GM19452 (cell line): ENCODE data around the gene CST6.
A peak's percentile ranks its signal among the peaks of the same experiment; 100 is the strongest.

Experiments used
- ATAC-seq: cut with Tn5 transposase; IDR thresholded peaks from one replicate; pipeline ENCODE4 v1.9.1; 2021; ENCODE audit not compliant: unreplicated experiment

The CST6 gene

DNA sequence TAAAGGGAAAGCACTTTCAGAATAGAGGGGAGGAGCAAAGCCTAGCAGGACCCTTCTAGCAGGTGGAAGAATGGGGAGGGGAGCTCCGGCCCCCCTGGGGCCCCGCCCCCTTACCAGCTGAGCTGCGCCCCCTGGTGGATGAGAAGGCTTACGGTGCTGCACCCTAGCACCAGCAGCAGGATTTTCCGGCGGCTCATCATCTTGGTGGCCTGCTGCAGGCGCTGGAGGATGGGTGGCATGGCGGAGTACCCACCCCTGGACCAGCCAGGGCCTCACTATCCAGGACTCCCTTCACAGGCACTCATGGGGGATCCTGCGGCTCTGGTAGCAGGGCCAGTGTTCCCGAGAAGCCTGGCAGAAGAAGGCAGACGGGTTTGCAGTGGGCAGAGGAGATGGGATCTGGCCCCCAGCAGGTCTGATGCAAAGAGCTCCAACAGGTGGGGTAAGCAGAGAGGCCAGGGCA, 33.4 kb downstream of the CST6 start:
- peak; percentile 58 for ATAC-seq

DNA sequence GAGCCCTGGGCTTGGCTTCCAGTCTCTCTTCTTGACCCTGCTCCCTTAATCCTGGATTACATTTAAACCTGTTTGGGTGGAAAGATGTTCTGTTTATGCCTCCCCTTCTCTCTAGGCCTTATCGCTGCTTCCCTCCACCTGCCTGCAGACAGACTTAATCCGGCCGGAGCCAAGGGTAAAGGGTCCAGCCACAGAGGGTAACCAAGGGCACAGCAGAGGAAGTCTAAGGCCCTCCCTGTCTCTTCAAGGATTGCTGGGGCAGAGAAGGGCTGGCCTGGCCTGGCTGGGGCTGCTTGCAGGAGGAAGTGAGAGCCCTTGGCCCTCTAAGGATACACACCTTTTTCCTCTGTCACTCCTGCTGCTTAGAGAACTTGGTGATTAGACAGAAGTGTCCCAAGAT, 35.1 kb downstream of the CST6 start:
- ATAC-seq = no peak

DNA sequence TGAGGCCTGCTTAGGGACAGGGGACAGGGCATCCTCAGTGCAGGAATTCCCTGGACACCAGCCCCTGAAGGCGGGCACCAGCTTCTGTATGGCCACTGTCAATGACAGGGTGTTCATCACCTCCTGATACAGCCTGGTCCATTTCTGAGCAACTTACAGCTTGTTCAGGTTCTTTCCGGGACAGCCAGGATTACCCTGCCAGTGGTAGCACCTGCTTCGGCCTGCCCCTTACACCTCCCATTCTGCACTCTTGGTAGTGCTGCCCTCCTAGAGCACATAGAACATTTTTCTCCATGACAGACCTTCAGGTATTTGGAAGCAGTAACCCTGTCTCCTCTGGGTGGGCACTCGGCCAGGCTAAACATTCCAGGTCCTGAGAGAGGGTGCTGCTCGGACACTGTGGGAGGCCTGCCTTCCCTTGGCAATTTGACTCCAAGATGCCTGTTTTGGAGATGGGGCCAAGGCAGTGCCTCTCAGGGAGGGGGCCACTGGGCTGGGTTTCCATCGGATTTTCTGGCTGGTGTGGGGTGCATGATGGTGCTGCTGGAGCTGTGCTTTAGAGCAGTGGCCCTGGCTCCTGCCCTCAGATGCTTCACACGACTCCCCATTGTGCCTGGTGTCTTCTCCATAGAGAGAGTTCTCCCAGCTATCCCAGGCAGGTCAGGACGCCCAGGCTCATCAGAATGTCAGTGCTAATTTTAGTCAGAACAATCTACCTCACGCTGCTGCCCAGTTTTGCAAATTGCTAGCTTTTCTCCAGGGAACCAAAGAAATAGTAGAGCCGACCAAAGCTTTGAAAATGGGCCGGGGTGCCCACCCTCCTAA, 35.9 kb downstream of the CST6 start:
- no peak for ATAC-seq

DNA sequence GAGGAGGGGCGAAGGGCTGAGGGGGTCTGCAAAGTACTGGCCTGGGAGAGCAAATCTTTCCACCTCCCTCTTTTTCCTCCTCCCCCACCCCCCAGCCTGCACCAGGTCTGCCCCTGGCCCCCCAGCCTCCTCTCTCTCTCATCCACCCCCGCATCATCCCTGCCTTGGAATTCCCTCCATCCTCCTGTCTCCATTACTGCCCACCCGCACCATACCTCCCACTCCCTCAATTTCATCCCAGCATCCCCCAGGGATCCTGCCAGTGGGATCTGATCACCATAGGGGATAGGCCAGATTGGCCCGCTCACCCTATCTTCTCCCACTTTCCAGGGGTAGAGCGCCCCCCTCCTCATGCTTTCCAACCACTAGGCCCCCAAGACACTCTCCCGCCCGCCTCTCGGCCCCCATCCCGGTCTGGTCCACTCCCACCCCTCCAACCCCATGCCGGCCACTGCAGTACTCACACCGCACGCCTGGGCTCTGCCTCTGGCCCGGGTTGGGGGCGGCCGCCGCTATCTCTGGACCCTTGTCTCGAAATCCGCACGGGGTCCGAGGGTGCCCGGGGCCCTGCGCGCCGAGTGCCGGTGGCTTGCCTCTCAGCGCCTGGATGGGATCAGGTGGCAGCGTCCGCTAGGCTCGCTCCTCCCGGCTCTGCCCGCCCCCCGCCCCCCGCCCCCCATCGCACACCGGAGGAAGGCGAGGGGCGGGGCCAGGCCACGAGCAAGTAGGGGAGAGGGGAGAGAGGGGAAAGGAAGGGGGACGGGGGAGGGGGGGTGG, 36.9 kb downstream of the CST6 start, which contains the start of gene GAL3ST3:
GAL3ST3 (minus strand) TSS at position 615 of the 777 bp plus-strand sequence. CDS start 3,746 bp downstream, outside the sequence.
- no peak for ATAC-seq

DNA sequence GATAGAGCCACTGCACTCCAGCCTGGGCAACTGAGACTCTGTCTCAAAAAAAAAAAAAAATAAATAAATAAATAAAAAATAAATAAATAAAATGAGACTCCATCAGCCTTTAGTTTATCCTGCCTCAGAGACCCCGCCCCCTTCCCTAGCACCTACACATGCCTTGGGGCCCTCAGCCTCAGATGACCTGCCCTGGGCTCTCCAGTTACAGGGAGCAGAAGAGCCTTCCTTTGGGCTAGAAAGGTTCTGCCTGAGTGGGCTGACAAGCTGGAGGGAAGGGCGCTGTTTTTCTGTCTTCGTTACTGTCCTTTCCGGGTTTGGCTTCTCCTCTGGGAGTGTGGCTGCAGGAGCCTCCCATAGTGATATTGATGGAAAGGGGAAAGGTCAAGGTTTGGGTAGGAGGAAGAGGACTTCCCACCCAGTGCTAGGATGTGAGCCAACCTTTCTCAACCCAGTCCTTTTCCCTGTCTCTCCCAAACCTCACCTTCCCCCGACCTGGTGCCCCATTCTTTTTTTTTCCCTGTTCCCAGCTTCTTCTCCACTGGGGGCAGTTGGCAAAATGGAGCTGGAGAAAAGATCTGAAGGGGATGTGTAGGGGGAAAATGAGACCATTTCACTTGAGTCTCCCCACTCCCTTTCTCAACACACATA, 38.9 kb downstream of the CST6 start:
- ATAC-seq = no peak

DNA sequence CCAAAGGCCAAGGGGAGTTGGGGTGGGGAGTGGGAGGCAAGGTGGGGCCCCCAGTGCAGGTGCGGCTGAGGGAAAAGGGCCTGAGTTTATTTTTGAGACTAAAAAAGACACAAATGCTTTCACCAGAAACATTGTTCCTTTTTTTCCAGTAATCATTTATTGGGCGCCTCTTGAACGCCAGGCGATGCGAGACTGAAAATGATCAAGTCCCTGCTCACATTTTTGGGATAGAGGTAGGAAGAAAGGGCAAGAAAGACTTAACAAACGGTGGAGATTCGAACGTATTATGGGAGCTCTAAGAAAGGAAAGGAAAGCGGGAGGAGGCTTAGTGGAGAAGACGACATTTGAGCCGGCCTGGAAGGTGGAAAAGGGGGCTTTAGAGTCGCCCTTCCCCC, 39.6 kb downstream of the CST6 start:
- ATAC-seq = no peak

DNA sequence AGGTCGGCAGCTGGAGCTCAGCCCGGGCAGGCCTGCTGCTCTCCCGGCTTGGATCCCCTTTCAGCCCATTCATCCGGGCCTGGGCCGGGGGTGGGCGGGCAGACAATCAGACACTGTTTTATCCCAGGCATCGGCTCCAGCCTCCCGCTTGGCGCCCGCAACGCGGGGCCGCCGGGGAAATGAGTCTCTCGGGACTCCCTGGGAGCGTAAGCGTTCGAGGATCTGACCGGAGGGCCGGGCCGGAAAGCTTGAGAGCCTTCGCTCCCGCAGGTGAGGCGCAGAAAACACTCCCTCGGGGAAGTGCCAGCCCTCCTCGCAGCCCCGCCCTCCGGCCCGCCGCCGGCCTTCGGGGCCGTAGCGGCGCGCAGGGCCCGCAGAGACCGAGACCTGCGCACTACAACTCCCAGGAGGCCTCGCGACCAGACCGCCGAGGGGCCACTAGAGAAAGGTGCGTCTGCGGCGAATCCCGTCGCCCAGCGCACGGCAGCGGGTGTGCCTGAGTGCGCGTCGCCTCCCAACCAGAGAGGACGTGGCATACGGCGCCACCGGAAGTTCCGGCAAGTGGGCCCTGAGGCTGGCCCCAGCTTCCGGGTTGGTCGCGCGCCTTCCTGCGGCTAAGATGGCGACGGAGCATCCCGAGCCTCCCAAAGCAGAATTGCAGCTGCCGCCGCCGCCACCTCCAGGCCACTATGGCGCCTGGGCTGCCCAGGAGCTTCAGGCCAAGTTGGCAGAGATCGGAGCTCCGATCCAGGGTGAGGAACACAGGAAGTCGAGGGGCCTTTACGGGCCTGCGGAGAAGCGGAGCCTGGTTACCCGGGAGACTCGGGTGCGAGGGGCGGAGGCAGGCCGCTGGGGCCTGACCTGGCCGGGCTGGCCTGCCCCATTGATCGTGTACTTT, 40.2 kb downstream of the CST6 start, which contains the start of gene SF3B2:
SF3B2 (plus strand) TSS at position 599 of the 898 bp plus-strand sequence; CDS start at position 620, 21 bp downstream.
- ATAC-seq = peak; percentile 94

DNA sequence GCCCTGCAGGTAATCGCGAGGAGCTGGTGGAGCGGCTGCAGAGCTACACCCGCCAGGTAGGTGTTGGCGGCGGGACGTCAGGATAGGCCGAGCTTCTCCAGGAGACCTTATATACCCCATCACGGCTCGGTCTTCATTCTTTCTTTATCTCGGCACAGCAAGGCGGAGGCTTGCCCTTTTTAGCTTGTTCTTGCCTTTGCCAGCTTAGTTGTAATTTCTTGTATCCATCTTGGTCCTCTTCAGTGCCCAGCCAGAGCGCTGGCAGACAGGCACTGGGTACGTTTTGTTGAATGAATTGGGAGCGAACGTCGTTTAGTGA, 40.8 kb downstream of the CST6 start:
- ATAC-seq = no peak

DNA sequence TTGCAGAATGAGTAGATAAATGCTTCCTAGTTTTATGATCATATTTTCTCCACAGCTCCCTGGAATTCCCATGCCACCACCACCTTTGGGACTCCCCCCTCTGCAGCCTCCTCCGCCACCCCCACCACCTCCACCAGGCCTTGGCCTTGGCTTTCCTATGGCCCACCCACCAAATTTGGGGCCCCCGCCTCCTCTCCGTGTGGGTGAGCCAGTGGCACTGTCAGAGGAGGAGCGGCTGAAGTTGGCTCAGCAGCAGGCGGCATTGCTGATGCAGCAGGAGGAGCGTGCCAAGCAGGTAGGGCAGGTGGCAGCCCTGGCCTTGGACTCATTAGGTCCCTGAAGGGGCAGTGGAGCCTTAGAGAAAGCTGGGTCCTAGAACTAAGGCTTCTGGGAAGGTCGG, 43.2 kb downstream of the CST6 start:
- ATAC-seq = no peak

DNA sequence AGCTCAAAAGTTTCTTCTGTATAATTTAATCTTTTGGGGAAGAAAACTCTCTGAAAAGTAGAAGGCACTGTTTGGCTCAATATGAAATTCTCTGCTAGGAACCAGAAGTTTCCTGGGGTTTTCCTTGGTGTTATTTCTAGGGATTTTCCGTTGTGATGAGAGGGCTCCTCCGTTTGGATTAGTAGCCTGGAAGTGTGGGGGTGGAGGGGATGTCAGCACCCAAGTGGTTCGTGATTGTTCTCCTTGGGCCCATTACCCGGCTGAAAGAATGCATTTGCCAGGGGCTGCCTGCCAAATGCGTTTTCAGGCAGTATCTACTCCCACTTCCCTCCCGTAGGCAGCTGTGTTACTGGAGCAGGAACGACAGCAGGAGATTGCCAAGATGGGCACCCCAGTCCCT, 44.7 kb downstream of the CST6 start:
- no peak for ATAC-seq

DNA sequence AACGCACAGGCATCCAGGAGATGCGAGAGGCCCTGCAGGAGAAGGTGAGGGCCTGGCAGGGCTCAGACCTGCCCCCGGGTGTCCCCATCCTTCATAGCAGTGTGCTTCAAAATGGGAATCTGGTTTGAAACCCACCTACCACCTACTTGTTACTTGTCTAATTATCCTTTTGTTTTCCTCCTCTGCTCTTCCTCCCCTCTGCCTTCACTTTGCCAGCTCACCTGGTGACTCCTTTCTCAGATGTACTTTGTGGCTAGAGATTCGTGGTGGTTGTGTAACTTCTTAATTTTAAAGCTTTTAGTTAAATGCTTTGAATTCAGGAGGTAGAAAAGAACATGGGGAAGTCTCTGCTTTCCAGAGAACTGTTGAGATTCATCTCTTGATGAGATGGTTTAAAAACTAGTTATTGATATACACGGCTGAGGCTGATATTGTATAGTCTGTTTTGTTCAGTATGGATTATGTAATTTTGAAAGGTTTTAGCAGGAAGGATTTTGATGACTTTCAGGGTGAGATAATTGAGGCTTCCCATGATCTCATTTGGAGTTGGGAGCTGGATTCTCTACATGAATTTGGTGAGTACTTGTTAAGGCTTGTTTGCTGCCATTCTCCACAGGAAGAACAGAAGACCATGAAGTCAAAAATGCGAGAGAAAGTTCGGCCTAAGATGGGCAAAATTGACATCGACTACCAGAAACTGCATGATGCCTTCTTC, 48.3 kb downstream of the CST6 start:
- no peak for ATAC-seq

DNA sequence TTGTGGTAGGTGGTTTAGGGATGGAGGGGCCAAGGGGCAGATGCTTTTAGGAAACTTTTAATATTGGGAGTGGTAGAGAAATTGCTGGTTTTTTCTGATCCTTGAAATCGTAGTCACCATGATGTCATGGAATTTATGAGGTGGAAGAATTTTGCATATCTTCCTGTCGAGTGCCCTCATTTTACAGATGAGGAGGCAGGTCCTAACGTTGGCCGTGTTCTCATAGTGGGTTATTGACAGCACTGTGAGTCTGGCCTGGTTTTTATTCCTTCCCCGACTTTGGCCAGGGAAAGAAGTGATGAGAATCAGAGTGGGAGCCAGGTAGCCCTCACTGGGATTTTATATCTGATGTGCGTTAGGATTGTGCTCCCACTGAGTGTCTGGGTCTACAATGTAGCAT, 49.5 kb downstream of the CST6 start:
- ATAC-seq = no peak

DNA sequence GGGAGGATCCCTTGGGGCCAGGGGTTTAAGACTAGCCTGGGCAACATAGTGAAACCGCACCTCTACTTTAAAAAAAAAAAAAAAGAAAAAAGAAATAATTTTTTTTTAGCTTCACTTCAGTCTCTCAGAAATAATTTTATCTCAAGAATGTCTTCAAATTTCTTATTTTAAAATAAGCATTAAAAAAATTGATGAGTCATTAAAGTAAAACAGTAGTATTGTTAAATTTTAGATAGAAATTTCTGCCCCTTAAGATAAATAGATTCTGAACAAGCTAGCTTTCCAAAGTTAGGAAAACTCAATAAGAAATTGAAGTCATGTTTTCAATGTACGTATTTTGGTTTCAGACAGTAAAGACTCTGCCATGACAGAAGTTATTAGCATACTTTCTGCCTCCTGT, 50.6 kb downstream of the CST6 start:
- ATAC-seq = no peak
